PC-9 (cell line): ENCODE measurements around the gene TMEM107. TPM values are rescaled to one million over a fixed set of nuclear protein-coding genes. Genes with fewer than 3 reads are reported as not detected.

ENCODE experiments used
- BruUV-seq: library from RNA; stranded (reverse); fragments of 400-500 nt; replicated peaks from 2 replicates; lab custom pipeline; 2021; lab: Mats Ljungman, UMichigan
- CTCF ChIA-PET: fragments of 300-600 bp; sonication (Branson Sonifier 250); formaldehyde crosslinking; loops from one replicate; lab custom pipeline; 2022; ENCODE audit warnings: antibody characterized with exemption; lab: Charles Lee
- POLR2A ChIA-PET: fragments of 300-600 bp; sonication (Branson Sonifier 250); formaldehyde crosslinking; loops from one replicate; lab custom pipeline; 2022; ENCODE audit warnings: antibody characterized with exemption; ENCODE audit not compliant: unreplicated experiment; lab: Charles Lee
- DNase-seq, 2 experiments: peaks; one replicate each; pipeline versions ENCODE4 v3.0.0 to v3.0.0-alpha.2; 2015 to 2022; ENCODE audit warnings: mixed read lengths in 1 of 2
- H2AFZ ChIP-seq: fragments of 200-600 bp; sonication (generic); 2 replicates; pipeline ENCODE4 v1.8.1; 2017; ENCODE audit warnings: antibody characterized with exemption
- H3F3A ChIP-seq: fragments of 200-600 bp; sonication (generic); 2 replicates; pipeline ENCODE4 v1.8.1; 2017; ENCODE audit warnings: antibody characterized with exemption, mild to moderate bottlenecking, low read depth; ENCODE audit not compliant: insufficient read depth
- H3K27ac ChIP-seq: fragments of 200-600 bp; sonication (generic); 2 replicates; pipeline ENCODE4 v1.6.1; 2016; ENCODE audit warnings: mixed run types
- H3K27me3 ChIP-seq: fragments of 200-600 bp; sonication (generic); 2 replicates; pipeline ENCODE4 v1.6.1; 2016; ENCODE audit warnings: low read depth, mixed run types; ENCODE audit not compliant: insufficient read depth
- H3K36me3 ChIP-seq: fragments of 200-600 bp; sonication (generic); 2 replicates; pipeline ENCODE4 v1.6.1; 2016; ENCODE audit warnings: low read depth, mixed run types
- H3K4me1 ChIP-seq: fragments of 200-600 bp; sonication (generic); replicated peaks from 2 replicates; pipeline ENCODE4 v1.6.1; 2016; ENCODE audit warnings: mixed run types; ENCODE audit not compliant: insufficient read depth
- H3K4me2 ChIP-seq: fragments of 200-600 bp; sonication (generic); 2 replicates; pipeline ENCODE4 v1.6.1; 2017; ENCODE audit warnings: mixed run types
- H3K4me3 ChIP-seq: fragments of 200-600 bp; sonication (generic); 2 replicates; pipeline ENCODE4 v1.6.1; 2016; ENCODE audit warnings: mixed run types
- H3K79me2 ChIP-seq: fragments of 200-600 bp; sonication (generic); 2 replicates; pipeline ENCODE4 v1.6.1; 2017; ENCODE audit warnings: low read depth, mixed run types
- H3K9me2 ChIP-seq: fragments of 200-600 bp; sonication (generic); 2 replicates; pipeline ENCODE4 v1.8.1; 2017; ENCODE audit warnings: mild to moderate bottlenecking; ENCODE audit not compliant: insufficient read depth
- H3K9me3 ChIP-seq: fragments of 200-600 bp; sonication (generic); 2 replicates; pipeline ENCODE4 v1.8.1; 2016; ENCODE audit warnings: low read depth; ENCODE audit not compliant: insufficient read depth
- H4K20me1 ChIP-seq: fragments of 200-600 bp; sonication (generic); 2 replicates; pipeline ENCODE4 v1.8.1; 2017; ENCODE audit not compliant: insufficient read depth
- EZH2 ChIP-seq: fragments of 200-600 bp; sonication (generic); IDR thresholded peaks from 2 replicates; pipeline ENCODE4 v1.8.0; 2017; ENCODE audit warnings: antibody characterized with exemption, low read depth
- intact Hi-C: fragments of 100-400 bp; cut with micrococcal nuclease; formaldehyde crosslinking; loops from one replicate; pipeline ENCODE4 v1.10.0; 2022; ENCODE audit not compliant: unreplicated experiment
- total RNA-seq: library from RNA; stranded (reverse); gene quantifications from 2 replicates; pipeline ENCODE4 v1.2.3, GENCODE V29; 2021
- TF ChIP-seq, protein P1 (sequence below): fragments of 200-600 bp; sonication (generic); conservative IDR thresholded peaks from 2 replicates; pipeline ENCODE4 v1.6.1; 2017; ENCODE audit warnings: mixed run types, antibody characterized with exemption, mild to moderate bottlenecking, moderate library complexity

The TMEM107 gene
- total RNA-seq, 1 experiment from 2014 or later = 59.1 TPM

DNA sequence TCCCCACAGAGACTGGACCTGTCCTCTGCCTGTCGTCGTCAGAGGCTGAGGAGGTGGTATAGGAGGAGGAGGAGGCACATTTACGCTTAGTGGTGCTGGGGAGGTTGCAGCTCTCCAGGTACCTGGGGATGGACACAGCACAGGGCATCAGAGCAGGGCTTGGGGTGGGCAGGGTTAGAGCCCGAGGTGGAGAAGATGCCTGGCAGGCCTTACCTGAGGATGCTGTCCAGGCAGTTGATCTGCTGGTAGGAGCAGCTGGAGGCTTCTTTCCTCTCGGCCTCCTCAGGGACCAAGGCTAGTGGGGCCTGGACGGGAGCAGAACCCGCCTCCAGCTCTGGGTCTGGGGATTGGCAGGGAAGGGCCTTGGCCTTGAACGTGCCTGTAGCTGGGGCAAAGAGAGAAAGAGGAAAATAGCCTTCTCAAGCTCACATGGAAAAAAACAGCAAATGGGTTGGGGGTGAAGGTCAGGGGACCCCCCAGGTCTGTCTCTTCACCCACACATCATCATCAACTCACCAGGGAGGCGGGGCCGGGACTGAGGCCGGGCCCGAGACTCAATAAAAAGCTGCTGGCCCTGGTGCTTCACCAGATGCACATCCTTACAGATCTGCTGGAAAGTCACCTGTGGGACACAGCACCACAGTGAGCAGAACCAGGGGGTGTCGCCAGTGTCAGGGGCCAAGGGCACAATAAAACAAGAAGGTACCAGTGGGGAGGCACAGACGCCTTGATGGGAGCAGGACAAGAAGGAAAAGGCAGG is 29.6 kb downstream of the TMEM107 start:
- intact Hi-C loops = no loop called here
- Histone ChIP-seq H3K4me3 (no peak overlapping the region), H3K9me2 (no peaks in the 10 kb centered on the region), H4K20me1 (no peaks in the 10 kb centered on the region; the same call in 1 of the 2 replicates), H3K9me3 (no peaks in the 10 kb centered on the region), H2AFZ (no peak overlapping the region), H3F3A (no peaks in the 10 kb centered on the region), H3K4me2 (no peak overlapping the region), H3K4me1 (no peaks in the 10 kb centered on the region), H3K27ac (no peak overlapping the region), H3K27me3 (no peaks in the 10 kb centered on the region), H3K36me3 (no peaks in the 10 kb centered on the region), H3K79me2 (no peaks in the 10 kb centered on the region)
- no TSS peak for BruUV-seq
- CTCF ChIA-PET = no interaction called here
- TF ChIP-seq, protein P1, sequence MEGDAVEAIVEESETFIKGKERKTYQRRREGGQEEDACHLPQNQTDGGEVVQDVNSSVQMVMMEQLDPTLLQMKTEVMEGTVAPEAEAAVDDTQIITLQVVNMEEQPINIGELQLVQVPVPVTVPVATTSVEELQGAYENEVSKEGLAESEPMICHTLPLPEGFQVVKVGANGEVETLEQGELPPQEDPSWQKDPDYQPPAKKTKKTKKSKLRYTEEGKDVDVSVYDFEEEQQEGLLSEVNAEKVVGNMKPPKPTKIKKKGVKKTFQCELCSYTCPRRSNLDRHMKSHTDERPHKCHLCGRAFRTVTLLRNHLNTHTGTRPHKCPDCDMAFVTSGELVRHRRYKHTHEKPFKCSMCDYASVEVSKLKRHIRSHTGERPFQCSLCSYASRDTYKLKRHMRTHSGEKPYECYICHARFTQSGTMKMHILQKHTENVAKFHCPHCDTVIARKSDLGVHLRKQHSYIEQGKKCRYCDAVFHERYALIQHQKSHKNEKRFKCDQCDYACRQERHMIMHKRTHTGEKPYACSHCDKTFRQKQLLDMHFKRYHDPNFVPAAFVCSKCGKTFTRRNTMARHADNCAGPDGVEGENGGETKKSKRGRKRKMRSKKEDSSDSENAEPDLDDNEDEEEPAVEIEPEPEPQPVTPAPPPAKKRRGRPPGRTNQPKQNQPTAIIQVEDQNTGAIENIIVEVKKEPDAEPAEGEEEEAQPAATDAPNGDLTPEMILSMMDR = no peak
- no peak for TF ChIP-seq EZH2
- no peak for DNase-seq
- POLR2A ChIA-PET = no interaction called here

DNA sequence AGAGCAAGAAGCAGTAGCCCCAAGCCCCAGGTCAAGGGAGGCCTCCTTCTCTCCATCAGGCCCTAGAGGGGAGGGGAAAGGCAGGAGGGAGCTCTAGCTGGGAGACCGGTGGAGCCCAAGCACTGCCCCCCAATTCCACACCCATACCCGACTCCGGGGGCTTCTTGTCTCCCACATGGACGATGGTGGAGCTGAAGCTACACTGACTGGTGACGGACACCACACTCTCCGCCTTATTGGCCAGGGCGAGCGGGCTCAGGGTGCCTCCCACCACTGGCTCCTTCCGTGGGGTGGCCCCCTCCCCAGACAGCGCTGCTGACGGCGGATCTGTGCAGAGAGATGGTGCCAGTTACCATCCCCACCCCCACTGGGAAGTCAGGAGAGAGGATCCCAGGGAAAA is 30.4 kb downstream of the TMEM107 start:
- no peak for TF ChIP-seq EZH2
- TF ChIP-seq, protein P1 = no peak
- Histone ChIP-seq H2AFZ (no peak overlapping the region), H3K27ac (no peak overlapping the region), H3K36me3 (no peaks in the 10 kb centered on the region), H3K4me2 (no peak overlapping the region), H3K27me3 (no peaks in the 10 kb centered on the region), H3K4me3 (no peak overlapping the region), H3K9me2 (no peaks in the 10 kb centered on the region), H3K9me3 (no peaks in the 10 kb centered on the region), H3F3A (no peaks in the 10 kb centered on the region), H4K20me1 (no peaks in the 10 kb centered on the region; the same call in 1 of the 2 replicates), H3K4me1 (no peaks in the 10 kb centered on the region), H3K79me2 (no peaks in the 10 kb centered on the region)
- intact Hi-C loops = no loop called here
- BruUV-seq = no TSS peak
- ChIA-PET POLR2A (no interaction called here), CTCF (no interaction called here)
- no peak for DNase-seq

DNA sequence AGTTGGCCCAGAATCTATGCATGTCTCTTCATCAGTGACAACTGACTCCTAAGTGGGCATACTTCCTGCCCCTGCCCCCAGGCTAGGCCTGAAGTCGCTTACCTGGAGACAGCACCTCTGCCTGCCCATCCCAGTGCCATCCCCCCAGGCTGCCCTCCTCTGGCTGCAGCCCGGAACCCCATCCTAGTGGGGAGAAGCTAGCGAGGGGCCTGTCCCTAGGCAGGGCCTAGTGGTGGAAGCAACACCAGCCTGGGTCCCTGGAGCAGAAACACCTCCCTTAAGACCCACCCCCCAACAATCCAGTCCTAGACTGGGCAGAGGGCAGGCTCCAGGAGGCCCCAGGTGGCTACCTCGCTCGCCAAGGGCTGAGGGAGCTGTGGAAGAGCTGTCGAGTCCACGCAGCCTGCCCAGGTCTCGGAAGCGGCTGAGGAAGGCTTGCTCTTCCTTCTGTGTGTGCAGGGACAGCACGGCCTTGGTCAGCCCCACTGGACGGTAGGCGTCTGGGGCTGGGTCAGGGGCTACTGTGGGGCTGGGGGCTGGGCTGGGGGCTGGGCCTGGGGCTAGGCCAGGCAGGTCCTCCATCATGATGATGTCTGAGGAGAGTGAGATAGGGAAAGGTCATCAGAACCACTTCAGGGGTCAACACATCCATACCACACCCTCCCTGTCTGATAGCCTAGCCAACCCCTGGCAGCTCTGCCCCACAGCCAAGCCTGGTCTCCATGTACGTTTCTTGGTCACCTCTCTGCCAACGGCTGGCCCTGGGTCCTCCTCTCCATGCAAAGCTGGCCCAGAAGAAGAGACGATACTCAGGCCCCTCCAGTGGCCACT is 31.6 kb downstream of the TMEM107 start:
- Histone ChIP-seq H3K9me3 (no peaks in the 10 kb centered on the region), H3K27ac (no peak overlapping the region), H2AFZ (no peak overlapping the region), H4K20me1 (no peaks in the 10 kb centered on the region), H3K4me1 (no peaks in the 10 kb centered on the region), H3K27me3 (no peaks in the 10 kb centered on the region), H3K36me3 (no peaks in the 10 kb centered on the region), H3K4me3 (no peak overlapping the region), H3K79me2 (no peaks in the 10 kb centered on the region), H3K4me2 (no peak overlapping the region), H3K9me2 (no peaks in the 10 kb centered on the region), H3F3A (no peaks in the 10 kb centered on the region; the same call in 1 of the 2 replicates)
- ChIA-PET CTCF (no interaction called here), POLR2A (no interaction called here)
- no TSS peak for BruUV-seq
- DNase-seq = no peak
- no peak for TF ChIP-seq EZH2
- TF ChIP-seq, protein P1 = no peak
- intact Hi-C loops = no loop called here
